Fibroblast of the conjunctiva (primary cell): Measurements from ENCODE around the gene LMAN1L.

ENCODE experiments used
- DNase-seq: peaks from one replicate; pipeline ENCODE4 v3.0.0-alpha.2; 2010; ENCODE audit warnings: low read depth

Gene LMAN1L

DNA sequence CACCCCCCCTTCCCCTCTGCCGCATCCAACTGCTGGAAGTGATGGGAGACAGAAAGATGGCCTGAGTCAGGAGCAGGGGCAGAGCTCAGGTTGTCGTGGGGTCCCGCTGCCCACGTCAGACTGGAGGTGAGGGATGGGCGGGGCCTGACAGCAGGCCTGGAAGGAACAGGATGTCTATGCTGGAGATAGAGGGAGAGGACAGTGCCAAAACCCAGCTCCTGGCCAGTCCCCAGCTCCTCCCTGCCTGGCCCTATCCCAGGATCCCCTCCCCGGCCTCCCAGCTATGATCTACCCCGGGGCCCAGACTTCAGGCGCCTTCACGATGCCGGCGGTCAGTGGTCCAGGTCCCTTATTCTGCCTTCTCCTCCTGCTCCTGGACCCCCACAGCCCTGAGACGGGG is at the start of gene LMAN1L:
Gene LMAN1L (plus strand): TSS at position 303 of the 400 bp plus-strand sequence. CDS start 20 bp downstream, at position 323.
- no peak for DNase-seq

DNA sequence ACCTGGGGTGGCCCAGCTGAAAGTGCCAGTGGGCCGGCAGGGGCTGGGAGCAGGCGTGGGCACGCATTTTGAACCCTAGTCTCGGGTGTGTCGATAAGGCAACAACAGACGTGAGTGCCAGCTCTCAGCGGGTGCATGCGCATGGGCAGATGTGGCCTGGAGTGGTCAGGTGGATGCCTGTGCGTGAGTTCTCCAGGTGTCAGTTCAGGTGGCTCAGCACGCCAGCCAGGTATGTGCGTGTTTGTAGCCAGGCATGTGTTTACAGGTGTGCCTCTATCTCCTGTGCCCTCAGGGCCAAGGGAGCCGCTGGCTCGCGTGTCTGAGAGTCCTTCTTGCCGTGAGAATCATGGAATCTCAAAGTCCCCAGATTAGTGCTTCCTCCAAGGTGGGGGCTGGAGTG is 49.2 kb upstream of the LMAN1L start:
- DNase-seq, result no peak

DNA sequence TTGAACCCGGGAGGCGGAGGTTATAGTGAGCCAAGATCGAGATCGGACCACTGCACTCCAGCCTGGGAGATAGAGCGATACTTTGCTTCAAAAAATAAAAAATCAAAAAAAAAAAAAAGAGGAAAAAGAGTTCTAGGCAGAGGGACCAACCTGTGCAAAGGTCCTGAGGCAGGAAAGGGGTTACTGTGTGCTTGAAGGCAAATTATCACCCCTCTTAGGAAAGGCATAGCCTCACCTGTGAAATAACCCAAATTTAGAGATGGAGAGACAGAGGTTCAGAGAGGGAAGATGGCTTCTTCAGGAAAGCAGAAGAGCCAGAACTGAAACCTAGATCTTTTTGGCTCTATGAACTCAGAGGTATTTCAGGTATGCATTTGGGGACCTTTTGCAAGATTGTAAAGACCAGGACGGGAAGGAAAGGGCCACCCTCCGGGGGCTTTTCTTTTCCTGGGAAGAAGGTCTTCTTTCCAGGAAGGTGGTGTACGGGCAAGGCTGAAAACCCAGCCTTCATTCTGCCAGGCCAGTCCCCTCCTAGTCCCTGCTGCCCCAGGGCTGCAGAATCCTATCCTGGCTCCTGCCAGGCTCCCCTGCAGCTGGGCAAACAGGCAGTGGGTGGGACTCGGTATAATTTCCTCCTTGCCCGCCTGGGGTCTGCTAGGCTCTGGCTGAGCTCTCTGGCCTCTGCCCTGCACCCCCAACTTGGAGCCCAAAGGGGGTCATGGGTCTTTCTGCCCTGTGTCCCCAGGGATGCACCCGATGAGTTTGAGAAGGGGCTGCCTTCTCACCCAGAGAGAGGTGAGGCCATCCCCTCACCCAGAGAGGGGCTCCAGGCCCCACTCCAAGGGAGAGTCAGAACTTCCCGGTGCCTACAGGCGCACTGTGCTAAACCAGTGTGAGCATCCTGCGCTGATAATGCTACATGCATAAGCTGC is 45.2 kb upstream of the LMAN1L start:
- no peak for DNase-seq

DNA sequence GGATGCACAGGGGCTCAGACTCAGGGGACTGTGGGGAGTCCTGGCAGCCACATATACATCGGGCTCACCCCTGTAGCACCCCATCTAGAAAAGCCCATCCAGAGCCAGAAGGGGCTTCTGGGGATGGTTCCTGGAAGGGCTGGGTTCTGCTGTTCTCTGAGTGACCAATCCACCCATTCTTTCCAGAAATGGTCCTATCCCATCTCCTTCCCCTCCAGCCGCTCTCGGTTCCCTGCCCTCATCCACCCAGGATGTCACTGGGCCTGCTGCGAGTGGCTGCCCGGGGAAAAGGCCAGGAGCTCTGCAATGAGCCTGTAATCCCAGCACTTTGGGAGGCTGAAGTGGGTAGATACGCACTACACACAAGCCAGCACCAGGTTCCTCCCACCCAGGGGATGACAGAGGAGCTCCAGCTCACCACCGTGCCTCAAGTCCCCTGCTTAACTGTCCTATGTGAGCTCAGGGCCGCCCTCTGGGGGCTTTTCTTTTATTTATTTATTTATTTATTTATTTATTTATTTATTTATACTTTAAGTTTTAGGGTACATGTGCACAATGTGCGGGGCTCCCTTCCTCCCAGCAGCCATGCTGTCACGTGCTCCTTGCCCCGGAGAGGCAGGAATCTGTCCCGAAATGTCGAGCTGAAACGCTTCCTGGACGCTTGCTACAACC is 44.4 kb upstream of the LMAN1L start:
- no peak for DNase-seq

DNA sequence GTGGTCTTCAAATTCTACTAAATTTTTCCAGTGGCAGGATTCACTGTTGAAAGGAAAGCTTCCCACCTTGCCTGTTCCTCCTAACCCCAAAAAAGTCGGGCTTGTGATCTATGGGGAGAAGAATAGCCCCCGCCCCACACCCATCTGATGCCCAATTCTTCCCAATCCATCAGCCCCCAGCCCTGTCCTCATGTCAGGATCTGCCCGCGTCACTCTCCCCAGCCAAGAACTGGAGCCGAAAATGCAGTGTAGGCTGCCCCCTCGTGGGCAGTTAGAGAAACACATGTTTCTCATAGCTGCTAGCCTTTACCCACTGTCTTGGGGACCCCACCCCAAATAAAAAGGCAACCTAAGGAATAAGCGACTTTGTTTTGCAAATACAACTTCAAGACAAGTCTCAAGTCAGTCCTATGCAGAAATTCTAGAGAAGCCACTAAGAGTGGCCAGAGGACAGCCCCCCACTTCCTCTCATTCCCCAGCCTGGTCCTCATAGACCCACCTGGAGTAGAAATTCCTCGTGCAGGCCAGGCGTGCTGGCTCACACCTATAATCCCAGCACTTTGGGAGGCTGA is 43.8 kb upstream of the LMAN1L start:
- DNase-seq, result peak; percentile 24

DNA sequence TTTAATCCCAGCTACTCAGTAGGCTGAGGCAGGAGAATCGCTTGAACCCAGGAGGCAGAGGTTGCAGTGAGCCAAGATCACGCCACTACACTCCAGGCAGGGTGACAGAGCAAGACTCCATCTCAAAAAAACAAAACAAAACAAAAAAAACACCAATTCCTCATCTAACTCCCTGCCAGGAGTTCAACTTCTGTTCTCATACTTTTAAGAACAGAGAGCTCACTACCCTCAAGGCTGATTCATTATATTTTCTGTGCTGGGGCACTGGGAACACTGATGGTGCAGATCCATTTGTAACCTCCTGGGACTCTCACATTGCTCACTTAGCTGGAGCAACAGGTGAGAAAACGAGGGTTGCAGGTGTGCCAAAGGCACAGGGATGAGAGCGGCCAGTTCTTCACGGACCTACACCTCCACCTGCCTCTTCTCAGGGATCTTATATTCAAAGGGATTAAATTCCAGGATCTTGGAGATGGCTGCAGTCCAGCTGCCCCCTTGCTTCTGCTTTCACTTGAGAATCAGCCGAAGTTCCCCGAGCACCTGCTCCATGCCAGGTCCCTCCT is 43.1 kb upstream of the LMAN1L start:
- no peak for DNase-seq

DNA sequence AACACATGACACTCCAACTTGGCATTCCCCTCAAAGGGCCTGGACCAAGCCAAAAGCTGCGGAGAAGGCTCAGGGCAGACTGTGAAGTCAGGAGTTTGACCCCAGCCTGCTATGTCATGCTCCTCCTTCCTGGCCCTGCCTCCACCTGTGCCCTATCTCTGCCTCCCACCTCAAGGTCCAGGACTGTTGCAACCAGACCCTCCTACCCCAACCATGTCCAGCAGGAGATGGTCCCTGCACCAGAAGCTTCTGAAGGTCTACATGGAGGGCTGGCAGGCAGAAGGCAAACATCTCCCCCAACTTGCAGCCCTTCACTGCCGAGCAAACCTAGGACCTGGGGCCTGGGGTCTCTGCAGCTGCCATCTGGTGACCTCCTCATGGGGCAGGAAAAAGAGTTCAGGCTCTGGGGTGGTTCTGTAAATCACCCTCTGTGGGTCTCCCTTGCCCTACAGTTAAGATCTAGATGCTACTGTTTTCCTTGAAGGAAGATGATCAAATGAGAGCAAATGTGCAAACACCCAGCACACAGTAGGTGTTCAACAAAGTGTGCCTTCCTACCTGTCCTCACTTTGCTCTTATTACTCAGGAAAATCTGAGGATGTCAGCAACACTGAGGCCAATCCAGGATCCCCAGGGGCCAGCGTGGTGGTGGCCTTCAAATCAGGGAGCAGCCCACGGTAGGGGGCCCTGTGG is 42.3 kb upstream of the LMAN1L start:
- no peak for DNase-seq

DNA sequence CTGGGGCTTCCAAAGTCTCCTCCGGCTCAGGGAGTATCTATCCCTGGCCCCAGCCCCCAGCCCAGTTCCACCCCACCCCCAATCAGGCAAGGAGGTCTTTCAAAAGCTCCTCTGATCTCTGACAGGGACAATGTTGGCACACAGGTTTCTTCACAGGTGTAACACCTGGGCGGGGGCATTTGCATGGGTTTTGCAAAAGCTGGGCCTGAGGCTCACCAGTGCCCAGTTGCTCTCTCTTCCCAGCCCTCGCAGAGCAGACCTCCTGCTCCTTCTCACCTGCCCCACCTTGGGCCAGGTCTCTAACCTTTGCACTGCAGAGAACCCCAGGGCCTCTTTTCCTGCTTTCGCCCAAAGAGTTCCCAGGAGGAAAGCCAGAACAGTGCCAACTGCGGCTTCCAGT is 39.3 kb upstream of the LMAN1L start:
- no peak for DNase-seq

DNA sequence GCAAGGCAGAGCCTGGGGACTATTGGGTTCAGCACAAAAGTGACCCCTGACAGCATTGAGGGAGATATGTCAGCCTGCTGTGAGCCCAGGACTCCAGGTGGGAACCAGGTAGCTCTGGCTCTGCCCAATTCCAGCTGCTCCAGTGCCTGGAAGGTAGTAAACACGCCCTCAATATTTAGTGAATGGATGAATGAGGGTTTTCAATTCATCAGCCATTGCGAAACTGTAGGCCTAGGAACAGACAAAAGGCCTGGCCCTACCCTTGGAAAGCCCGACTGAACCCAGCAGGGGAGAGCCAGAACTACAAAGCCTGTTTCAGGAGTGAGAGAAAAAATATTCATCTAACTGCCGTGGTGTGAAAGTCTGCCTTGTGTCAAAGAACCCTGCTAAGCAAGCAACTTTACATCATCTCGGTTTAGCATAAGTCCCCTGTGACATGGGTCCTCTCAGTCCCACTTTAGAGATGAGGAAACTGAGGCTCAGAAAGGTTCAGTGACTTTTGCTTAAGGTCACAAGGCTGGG is 38.8 kb upstream of the LMAN1L start:
- no peak for DNase-seq

DNA sequence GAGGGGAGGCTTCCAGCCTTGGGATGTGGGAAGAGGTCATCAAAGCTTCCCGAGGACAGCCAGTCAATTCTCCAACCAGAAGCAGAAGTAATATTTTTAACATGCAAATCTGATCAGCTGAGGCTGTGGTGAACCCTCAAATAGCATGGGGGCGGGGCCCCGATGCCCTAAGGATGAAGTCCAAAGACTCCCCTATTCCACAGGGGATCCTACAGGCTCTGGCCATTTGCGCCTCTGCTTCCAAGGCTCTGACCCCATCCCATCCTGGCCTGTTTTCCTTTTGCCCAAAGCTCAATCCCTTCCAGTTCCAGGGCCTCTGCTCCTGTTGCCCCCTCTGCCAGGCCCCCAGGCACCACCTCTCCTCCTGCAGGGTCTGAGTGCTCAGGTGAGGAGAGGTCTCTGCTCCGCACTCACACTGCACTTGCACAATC is 37.5 kb upstream of the LMAN1L start:
- no peak for DNase-seq

DNA sequence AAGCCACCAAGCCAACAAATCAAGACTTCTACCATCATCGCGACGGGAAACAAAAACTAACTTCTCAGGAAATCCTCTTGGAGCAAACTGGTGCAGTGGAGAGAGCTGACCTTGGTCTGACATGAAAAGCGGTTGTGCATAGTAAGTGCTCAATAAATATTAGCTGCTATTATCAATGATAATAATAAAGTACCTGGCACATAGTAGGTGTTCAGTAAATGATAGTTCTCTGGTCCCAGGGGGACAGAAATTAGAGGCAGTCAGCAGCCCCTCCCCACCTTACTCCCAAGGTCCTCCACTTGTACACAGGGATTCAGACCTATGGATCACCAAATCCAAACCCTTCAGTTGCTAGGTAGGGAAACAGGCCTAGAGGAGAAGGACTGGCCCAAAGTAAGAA is 36.7 kb upstream of the LMAN1L start:
- DNase-seq, result no peak

DNA sequence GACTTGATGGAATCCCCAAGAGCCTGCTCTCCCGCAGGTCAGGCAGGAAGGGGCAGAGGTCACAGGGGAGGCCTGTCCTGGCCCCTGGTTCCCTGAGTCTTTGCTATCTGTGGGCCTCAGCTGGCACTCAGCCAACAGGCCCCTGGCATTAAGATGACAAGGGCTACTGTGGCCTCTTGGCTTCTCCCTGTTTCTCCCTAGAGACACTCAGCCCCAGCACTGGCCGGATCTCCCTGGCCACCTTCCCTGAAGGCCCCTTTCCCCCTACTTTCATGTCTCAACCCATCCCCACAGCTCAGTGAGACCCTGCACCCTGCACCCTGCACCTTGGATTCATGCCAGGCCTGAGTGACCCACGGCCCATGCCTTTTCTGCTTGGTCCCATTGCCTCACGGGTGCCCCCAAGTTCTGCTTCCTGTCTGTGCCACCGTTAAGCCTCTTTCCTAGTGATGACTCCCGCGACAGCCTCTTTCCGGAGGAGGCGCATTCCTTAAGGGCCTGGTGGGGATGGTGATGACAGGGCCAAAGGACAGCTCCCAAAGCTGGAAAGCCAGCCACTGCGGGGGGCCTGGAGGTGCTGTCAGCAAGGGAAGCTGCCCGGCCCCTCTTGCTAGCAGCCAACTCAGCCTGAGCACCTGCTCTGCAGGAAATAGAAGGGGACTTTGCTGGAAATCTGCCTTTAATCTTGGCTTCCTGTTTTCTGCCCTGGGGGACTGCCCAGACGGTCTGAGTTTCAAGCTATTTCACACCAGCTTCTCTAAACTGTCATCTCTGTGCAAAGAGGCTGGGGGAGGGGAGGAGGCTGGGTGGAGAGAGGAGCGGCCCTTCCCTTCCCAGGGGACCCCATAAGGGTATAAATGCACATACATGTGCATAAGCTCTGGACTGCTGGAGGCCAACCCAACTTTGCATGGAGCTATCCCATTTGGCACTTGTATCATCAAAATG is 35.5 kb upstream of the LMAN1L start:
- no peak for DNase-seq

DNA sequence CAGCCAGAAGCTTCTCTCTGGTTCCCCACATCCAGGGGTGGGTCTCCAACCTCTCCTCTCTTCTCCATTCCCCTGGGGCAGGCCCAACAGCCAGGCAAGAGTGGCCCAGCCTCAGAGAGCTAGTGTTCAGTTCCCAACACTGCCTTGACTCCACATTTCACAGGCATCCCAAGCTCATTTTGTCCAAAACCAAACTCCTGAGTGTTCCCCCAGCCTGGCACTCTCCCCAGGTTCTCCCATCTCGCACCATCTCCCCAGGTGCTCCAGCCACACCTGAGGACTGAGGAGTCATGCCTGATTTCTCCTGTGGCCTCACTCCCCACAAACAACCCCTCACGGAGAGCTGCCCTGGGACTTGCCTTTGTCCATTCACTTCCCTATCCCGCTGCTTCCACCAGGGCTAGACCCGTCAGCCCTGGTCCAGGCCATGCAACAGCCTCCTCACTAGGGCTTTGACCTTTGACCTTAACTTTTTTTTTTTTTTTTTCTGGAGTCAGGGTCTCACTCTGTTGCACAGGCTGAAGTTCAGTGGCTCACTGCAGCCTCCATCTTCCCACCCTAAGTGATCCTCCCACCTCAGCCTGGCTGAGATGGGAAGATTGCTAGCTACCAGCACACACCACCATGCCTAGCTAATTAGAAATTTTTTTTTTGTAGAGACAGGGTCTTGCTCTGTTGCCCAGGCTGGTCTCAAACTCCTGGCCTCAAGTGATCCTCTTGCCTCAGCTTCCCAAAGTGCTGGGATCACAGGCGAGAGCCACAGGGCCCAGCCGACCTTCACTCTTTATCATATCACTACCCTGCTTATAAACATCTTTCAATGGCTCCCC is 34.7 kb upstream of the LMAN1L start:
- DNase-seq, result no peak

DNA sequence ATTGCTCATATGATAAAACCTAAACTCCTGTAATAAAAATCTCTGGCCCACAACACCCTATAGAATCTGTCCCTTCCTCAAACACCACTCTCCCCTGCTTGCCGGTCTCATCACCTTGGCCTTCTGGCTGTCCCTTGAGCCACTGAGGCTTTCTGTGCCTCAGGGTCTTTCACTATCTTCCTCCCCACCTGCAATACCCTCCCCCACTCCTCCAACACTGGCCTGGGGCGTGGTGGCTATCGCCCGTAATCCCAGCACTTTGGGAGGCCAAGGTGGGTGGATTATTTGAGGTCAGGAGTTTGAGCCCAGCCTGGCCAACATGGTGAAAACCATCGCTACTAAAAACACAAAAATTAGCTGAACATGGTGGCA is 34.0 kb upstream of the LMAN1L start:
- DNase-seq, result no peak

DNA sequence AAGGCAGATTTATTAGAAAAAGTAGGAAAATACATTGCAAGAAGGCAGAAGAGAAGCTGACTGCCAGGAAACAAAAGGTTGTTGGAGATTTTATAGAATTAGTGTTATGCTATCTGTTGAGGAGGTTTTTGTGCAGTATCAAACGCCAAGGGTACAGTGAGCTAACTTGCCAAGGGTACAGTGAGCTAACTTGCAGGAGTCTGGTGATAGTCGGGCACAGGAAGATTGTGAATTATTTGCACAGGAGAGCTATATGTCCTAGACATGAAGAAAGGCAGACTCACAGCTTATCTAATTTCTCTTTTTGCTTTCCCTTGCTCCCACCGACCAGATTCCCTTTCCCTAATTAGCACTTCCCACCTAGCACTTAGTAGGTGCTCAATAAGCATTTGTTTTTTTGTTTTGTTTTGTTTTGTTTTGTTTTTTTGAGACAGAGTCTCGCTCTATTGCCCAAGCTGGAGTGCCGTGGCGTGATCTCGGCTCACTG is 33.4 kb upstream of the LMAN1L start:
- no peak for DNase-seq

DNA sequence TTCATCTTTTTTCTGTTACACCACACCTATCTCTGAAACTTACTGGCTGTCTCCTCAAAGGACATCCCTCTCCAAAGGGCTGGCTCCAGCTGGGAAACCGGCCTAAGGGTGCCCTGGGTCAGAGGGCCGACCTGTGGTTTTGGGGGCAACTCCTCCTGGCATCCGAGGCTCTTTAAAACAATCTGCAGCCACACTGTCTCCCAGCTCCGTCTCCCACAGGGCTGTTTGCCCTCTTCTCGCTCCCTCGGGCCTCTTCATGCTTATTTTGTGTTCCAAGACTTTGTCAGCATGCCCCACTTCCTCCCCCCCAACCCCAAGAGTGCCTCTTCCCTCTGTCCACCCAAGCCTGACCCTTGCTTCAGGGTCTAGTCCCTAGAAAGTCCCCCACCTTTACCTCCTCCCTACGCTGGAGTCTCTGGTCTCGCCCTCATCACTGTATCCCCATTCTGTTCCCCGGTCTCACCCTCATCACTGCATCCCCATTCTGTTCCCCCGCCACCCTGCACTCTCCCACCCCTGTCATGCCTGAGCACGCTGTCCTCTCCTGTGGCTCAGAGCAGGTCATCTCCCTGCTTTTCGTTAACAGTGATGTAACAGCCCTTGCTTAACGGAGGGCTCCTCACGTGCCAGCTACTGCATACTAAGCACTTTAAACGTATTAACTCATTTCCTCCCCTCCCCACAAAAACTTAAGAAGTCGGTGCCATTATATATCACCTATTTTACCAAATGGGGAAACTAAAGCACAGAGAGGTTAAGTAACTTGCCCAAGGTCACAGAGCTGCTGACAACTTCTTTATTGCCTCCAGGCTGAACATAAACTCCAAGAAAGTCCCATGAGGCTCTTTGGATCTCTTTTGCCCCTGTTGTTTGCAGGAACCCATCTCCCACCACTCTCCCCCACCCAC is 31.9 kb upstream of the LMAN1L start:
- DNase-seq, result no peak

DNA sequence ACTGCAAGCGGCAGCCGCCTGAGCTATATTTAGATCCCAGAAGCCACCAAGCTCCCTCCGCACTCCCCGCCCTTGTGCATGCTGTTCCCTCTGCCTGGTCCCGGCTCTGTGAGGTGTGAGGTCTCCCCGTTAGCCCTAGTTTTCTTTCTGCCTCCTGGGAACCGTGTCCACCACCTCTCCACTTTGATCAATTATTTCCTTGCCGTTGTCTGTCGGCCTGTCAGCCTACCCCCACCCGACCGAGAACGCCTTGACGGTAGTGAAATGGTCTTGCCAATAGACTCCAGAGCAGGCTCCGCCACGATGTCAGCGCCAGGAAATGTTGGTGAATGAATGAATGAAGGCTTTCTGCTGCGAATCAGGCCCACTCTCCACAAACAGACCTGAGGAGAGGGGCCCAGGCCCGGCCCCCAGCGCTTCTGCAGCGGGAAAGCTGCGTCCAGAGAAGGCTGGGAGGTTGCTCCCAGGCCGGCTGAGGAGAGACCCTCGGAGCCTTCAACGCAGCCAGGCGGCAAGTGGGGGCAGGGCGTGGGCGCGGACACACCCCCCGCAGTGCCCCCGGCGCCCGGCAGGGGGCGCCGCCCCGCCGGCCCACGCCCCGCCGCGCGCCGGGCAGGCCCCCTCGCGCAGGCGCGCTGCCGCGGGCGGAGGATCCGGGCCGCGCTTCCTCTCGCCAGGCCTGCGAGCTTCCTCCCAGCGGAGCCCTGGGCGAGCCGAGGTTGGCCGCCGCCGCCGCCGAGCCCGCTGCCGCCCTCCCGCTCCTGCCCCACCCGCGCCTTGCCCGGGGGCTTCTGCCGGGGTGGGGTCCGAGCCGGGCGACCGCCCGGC is 31.0 kb upstream of the LMAN1L start, which contains the start of gene CSK:
Gene CSK (plus strand): TSS at position 650 of the 828 bp plus-strand sequence. CDS start 16,218 bp downstream, outside the sequence.
- DNase-seq, result peak; percentile 24
